GM23338 (cell line): ENCODE measurements around the gene PRELID3B. TPM values are rescaled to one million over a fixed set of nuclear protein-coding genes. Genes with fewer than 3 reads are reported as not detected.

Experiments
- ATAC-seq: fragments of 200-7000 bp; cut with Tn5 transposase; 3 replicates; pipeline ENCODE4 v1.9.1; 2020
- DNase-seq: peaks from one replicate; pipeline ENCODE4 v3.0.0-alpha.2; 2015; ENCODE audit warnings: low spot score
- H2AFZ ChIP-seq: fragments of 200-600 bp; sonication (generic); 2 replicates; pipeline ENCODE4 v1.8.0; 2016; ENCODE audit warnings: antibody characterized with exemption, mild to moderate bottlenecking, moderate library complexity
- H3F3A ChIP-seq: fragments of 200-600 bp; sonication (generic); replicated peaks from 2 replicates; pipeline ENCODE4 v1.8.0; 2017; ENCODE audit warnings: antibody characterized with exemption, mixed run types, low read depth
- H3K27ac ChIP-seq: fragments of 200-600 bp; sonication (generic); 2 replicates; pipeline ENCODE4 v1.6.1; 2016; ENCODE audit warnings: low read depth
- H3K27me3 ChIP-seq: fragments of 200-600 bp; sonication (generic); 2 replicates; pipeline ENCODE4 v1.8.0; 2016; ENCODE audit warnings: mild to moderate bottlenecking, mixed run types, moderate library complexity; ENCODE audit not compliant: insufficient read depth
- H3K36me3 ChIP-seq: fragments of 200-600 bp; sonication (generic); 2 replicates; pipeline ENCODE4 v1.8.0; 2016; ENCODE audit warnings: mild to moderate bottlenecking; ENCODE audit not compliant: insufficient read depth
- H3K4me1 ChIP-seq: fragments of 200-600 bp; sonication (generic); 2 replicates; pipeline ENCODE4 v1.8.0; 2016; ENCODE audit warnings: mild to moderate bottlenecking, moderate library complexity; ENCODE audit not compliant: insufficient read depth
- H3K4me2 ChIP-seq: fragments of 200-600 bp; sonication (generic); 2 replicates; pipeline ENCODE4 v1.7.1; 2017; ENCODE audit warnings: mixed run types
- H3K4me3 ChIP-seq: fragments of 200-600 bp; sonication (generic); 2 replicates; pipeline ENCODE4 v1.6.1; 2016; ENCODE audit warnings: mixed run types
- H3K79me2 ChIP-seq: fragments of 200-600 bp; sonication (generic); replicated peaks from 2 replicates; pipeline ENCODE4 v1.8.0; 2017; ENCODE audit warnings: mild to moderate bottlenecking; ENCODE audit not compliant: insufficient read depth
- H3K9me2 ChIP-seq: fragments of 200-600 bp; sonication (generic); 2 replicates; pipeline ENCODE4 v1.8.0; 2017; ENCODE audit not compliant: insufficient read depth
- H4K20me1 ChIP-seq: fragments of 200-600 bp; sonication (generic); replicated peaks from 2 replicates; pipeline ENCODE4 v1.8.0; 2017; ENCODE audit warnings: mild to moderate bottlenecking; ENCODE audit not compliant: insufficient read depth
- H3K27ac Mint-ChIP-seq: 2 replicates; pipeline ENCODE4 v1.8.0; 2020; ENCODE audit warnings: inconsistent platforms, mild to moderate bottlenecking, moderate library complexity, mixed read lengths
- H3K27me3 Mint-ChIP-seq: 3 replicates; pipeline ENCODE4 v1.8.0; 2022; ENCODE audit warnings: low read depth, mild to moderate bottlenecking, moderate library complexity, mixed read lengths, inconsistent platforms; ENCODE audit not compliant: insufficient read depth, poor library complexity
- H3K36me3 Mint-ChIP-seq: 3 replicates; pipeline ENCODE4 v1.8.0; 2021; ENCODE audit warnings: low read depth, mild to moderate bottlenecking, inconsistent platforms, moderate library complexity, mixed read lengths
- H3K4me1 Mint-ChIP-seq: 3 replicates; pipeline ENCODE4 v1.8.0; 2020; ENCODE audit warnings: mild to moderate bottlenecking, inconsistent platforms, mixed read lengths
- H3K4me3 Mint-ChIP-seq: 3 replicates; pipeline ENCODE4 v1.8.0; 2021; ENCODE audit warnings: moderate library complexity, mild to moderate bottlenecking, inconsistent platforms, mixed read lengths
- H3K9me3 Mint-ChIP-seq: 3 replicates; pipeline ENCODE4 v1.8.0; 2020; ENCODE audit warnings: moderate library complexity, mild to moderate bottlenecking, inconsistent platforms, mixed read lengths
- CREB1 ChIP-seq: fragments of 250-450 bp; sonication (Bioruptor Pico); IDR thresholded peaks from 2 replicates; pipeline ENCODE4 v1.5.0; 2020; ENCODE audit warnings: low read depth, mild to moderate bottlenecking, moderate library complexity
- EZH2phosphoT487 ChIP-seq: fragments of 200-600 bp; sonication (generic); IDR thresholded peaks from one replicate; pipeline ENCODE4 v1.8.1; 2018; ENCODE audit warnings: antibody characterized with exemption; ENCODE audit not compliant: unreplicated experiment
- JUNB ChIP-seq: IDR thresholded peaks from one replicate; pipeline ENCODE4 v1.6.1; 2016; ENCODE audit warnings: antibody characterized with exemption; ENCODE audit not compliant: unreplicated experiment
- NANOG ChIP-seq: IDR thresholded peaks from 2 replicates; pipeline ENCODE4 v1.6.1; 2016; ENCODE audit warnings: antibody characterized with exemption, borderline replicate concordance
- POLR2AphosphoS5 ChIP-seq: IDR thresholded peaks from 2 replicates; pipeline ENCODE4 v1.6.1; 2016; ENCODE audit warnings: antibody characterized with exemption, low read depth
- STAT1 ChIP-seq: IDR thresholded peaks from one replicate; pipeline ENCODE4 v1.6.1; 2016; ENCODE audit warnings: antibody characterized with exemption; ENCODE audit not compliant: unreplicated experiment
- ZNF114 ChIP-seq: fragments of 250-450 bp; sonication (Bioruptor Pico); IDR thresholded peaks from 2 replicates; pipeline ENCODE4 v1.5.0; 2020; ENCODE audit warnings: mild to moderate bottlenecking, moderate library complexity
- ZNF331 ChIP-seq: fragments of 250-450 bp; sonication (Bioruptor Pico); IDR thresholded peaks from 2 replicates; pipeline ENCODE4 v1.5.0; 2020; ENCODE audit warnings: low read depth, mild to moderate bottlenecking, moderate library complexity
- polyA plus RNA-seq: library from polyadenylated mRNA; unstranded; fragments of >200 nt; fragmentation: Nextera tagmentation; extraction: Ambion mirVana; gene quantifications from 2 replicates; pipeline ENCODE4 v1.2.1, GENCODE V29; 2016
- total RNA-seq: library from RNA; depleted of rRNA; stranded (reverse); fragments of >200 nt; shearing (Covaris generic); gene quantifications from 2 replicates; pipeline ENCODE4 v1.2.3, GENCODE V29; 2014
- TF ChIP-seq, protein P1 (sequence below): IDR thresholded peaks from one replicate; pipeline ENCODE4 v1.6.1; 2018; ENCODE audit warnings: antibody characterized with exemption; ENCODE audit not compliant: unreplicated experiment
- TF ChIP-seq, protein P2 (sequence below): IDR thresholded peaks from 2 replicates; pipeline ENCODE4 v1.6.1; 2016; ENCODE audit warnings: antibody characterized with exemption

PRELID3B gene
- total and polyA plus RNA-seq, 2 experiments from 2014 or later = 42.7 to 43.6 TPM

DNA sequence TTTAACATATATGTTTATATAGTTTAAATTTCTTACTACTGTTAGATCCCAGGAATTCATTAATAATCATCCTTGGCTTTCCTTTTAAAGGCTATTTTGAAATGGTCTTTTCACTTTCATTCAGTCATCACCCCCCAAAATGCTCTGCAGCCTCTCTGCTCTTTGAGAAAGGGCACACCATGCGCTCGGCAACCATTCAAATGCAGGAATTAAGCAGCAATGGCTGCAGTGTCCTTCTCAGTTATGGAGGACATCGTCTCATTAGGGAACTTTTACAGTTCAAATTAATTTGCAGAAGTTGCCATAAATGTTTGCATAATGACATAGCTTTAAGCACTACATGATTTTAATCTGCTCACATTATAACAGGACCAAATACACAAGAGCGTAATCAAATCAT is 17.1 kb downstream of the PRELID3B start:
- Mint-ChIP-seq H3K4me3 (no peak overlapping the region; the same call in 2 of the 3 replicates), H3K27ac (no peak overlapping the region), H3K27me3 (peaks cover 28% of the 10 kb centered on the region), H3K4me1 (peaks cover 30% of the 10 kb centered on the region), H3K36me3 (peaks cover 71% of the 10 kb centered on the region), H3K9me3 (no peaks in the 10 kb centered on the region)
- H3K27me3 ChIP-seq = no peaks in the 10 kb centered on the region
- 0 out of 2 replicates have a peak, but pooled peaks cover 2% of the 10 kb centered on the region for H3F3A ChIP-seq
- DNase-seq = no peak
- H3K79me2 ChIP-seq = peaks cover 37% of the 10 kb centered on the region
- no peak overlapping the region for H2AFZ ChIP-seq
- H4K20me1 ChIP-seq = peaks cover 34% of the 10 kb centered on the region
- H3K27ac ChIP-seq = no peak overlapping the region
- peaks cover 33% of the 10 kb centered on the region for H3K36me3 ChIP-seq
- peaks cover 19% of the 10 kb centered on the region for H3K4me1 ChIP-seq
- H3K4me3 ChIP-seq = no peak overlapping the region
- ATAC-seq = peak; percentile 75
- TF ChIP-seq STAT1 (no peak), CREB1 (CRISPR knock-in tag) (no peak), ZNF114 (CRISPR knock-in tag) (no peak), JUNB (no peak), ZNF331 (CRISPR knock-in tag) (no peak), EZH2phosphoT487 (no peak), POLR2AphosphoS5 (no peak), NANOG (no peak)
- TF ChIP-seq, protein P1, sequence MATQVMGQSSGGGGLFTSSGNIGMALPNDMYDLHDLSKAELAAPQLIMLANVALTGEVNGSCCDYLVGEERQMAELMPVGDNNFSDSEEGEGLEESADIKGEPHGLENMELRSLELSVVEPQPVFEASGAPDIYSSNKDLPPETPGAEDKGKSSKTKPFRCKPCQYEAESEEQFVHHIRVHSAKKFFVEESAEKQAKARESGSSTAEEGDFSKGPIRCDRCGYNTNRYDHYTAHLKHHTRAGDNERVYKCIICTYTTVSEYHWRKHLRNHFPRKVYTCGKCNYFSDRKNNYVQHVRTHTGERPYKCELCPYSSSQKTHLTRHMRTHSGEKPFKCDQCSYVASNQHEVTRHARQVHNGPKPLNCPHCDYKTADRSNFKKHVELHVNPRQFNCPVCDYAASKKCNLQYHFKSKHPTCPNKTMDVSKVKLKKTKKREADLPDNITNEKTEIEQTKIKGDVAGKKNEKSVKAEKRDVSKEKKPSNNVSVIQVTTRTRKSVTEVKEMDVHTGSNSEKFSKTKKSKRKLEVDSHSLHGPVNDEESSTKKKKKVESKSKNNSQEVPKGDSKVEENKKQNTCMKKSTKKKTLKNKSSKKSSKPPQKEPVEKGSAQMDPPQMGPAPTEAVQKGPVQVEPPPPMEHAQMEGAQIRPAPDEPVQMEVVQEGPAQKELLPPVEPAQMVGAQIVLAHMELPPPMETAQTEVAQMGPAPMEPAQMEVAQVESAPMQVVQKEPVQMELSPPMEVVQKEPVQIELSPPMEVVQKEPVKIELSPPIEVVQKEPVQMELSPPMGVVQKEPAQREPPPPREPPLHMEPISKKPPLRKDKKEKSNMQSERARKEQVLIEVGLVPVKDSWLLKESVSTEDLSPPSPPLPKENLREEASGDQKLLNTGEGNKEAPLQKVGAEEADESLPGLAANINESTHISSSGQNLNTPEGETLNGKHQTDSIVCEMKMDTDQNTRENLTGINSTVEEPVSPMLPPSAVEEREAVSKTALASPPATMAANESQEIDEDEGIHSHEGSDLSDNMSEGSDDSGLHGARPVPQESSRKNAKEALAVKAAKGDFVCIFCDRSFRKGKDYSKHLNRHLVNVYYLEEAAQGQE = no peak
- TF ChIP-seq, protein P2, sequence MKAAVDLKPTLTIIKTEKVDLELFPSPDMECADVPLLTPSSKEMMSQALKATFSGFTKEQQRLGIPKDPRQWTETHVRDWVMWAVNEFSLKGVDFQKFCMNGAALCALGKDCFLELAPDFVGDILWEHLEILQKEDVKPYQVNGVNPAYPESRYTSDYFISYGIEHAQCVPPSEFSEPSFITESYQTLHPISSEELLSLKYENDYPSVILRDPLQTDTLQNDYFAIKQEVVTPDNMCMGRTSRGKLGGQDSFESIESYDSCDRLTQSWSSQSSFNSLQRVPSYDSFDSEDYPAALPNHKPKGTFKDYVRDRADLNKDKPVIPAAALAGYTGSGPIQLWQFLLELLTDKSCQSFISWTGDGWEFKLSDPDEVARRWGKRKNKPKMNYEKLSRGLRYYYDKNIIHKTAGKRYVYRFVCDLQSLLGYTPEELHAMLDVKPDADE = no peak
- H3K9me2 ChIP-seq = no peaks in the 10 kb centered on the region
- peak overlapping the region; percentile 20; the same call in 1 of the 2 replicates for H3K4me2 ChIP-seq

DNA sequence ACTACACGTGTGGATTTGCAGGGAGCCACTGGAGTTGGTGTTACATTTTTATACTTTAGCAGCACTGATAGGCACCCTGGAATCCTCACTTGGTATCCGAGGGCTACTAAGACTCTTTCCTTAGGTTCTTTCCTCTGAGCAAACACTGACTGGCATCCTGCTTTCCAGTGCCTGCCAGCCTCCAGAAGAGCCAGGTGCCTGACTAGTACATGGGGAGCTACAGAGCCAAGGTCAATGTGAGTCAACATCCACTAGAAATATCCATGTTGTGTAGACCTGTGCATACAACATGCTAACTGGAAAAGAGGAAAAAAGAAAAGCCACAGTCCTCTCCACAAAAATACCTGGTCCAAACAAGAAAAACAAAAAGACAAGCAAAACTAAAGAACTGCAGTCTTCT is 17.5 kb downstream of the PRELID3B start:
- DNase-seq = no peak
- Mint-ChIP-seq H3K4me1 (peaks cover 30% of the 10 kb centered on the region), H3K4me3 (no peak overlapping the region), H3K27me3 (peaks cover 24% of the 10 kb centered on the region), H3K27ac (no peak overlapping the region), H3K36me3 (peaks cover 66% of the 10 kb centered on the region), H3K9me3 (no peaks in the 10 kb centered on the region)
- H3K27me3 ChIP-seq = no peaks in the 10 kb centered on the region
- H3K4me1 ChIP-seq = peaks cover 19% of the 10 kb centered on the region
- no peaks in the 10 kb centered on the region for H3K9me2 ChIP-seq
- 0 out of 2 replicates have a peak, but pooled peaks cover 2% of the 10 kb centered on the region for H3F3A ChIP-seq
- no peak overlapping the region for H3K27ac ChIP-seq
- peaks cover 32% of the 10 kb centered on the region for H3K79me2 ChIP-seq
- H3K36me3 ChIP-seq = peaks cover 28% of the 10 kb centered on the region
- no peak overlapping the region for H3K4me3 ChIP-seq
- H3K4me2 ChIP-seq = no peak overlapping the region
- ATAC-seq = no peak
- H4K20me1 ChIP-seq = peaks cover 30% of the 10 kb centered on the region
- no peak overlapping the region for H2AFZ ChIP-seq
- TF ChIP-seq, protein P2 = no peak
- TF ChIP-seq, protein P1 = no peak
- TF ChIP-seq NANOG = no peak
